ENCODE measurements around the gene DRG1. TPM values are rescaled to one million over a fixed set of nuclear protein-coding genes. Genes with fewer than 3 reads are reported as not detected.

DRG1 gene
- total RNA-seq, 4 donors from 2014 or later, result 51.8 to 70.0 (median 57.9) TPM

GRCh38 chr22:31441652-31442051 is 42.2 kb downstream of the DRG1 start:
- no peaks in the 10 kb centered on the region for H3K27me3 ChIP-seq
- WGBS, 2 donors (ENCODE audit: low coverage in 1 of 2), result 88 to 89% methylated on average over 4 to 5 of the region's 5 CpGs
- H3K4me1 ChIP-seq, result peaks cover 0 to 3% (median 0%) of the 10 kb centered on the region in 3 donors
- no peak for ATAC-seq
- H3K9me3 ChIP-seq, result no peaks in the 10 kb centered on the region
- no peak overlapping the region for H3K4me3 ChIP-seq
- H3K27ac ChIP-seq, result no peak overlapping the region
- peaks cover 0 to 100% of the 10 kb centered on the region in 2 donors for H3K36me3 ChIP-seq
- no peak for TF ChIP-seq POLR2AphosphoS5 (IDR thresholded peaks at IDR 0.05)

GRCh38 chr22:31442768-31443489 is 43.5 kb downstream of the DRG1 start:
- peaks cover 0 to 100% of the 10 kb centered on the region in 2 donors for H3K36me3 ChIP-seq
- no peak for ATAC-seq
- no peaks in the 10 kb centered on the region for H3K27me3 ChIP-seq
- H3K9me3 ChIP-seq, result no peaks in the 10 kb centered on the region
- H3K27ac ChIP-seq, result no peak overlapping the region
- H3K4me3 ChIP-seq, result no peak overlapping the region
- TF ChIP-seq EP300 (IDR thresholded peaks at IDR 0.05) (no peak), POLR2AphosphoS5 (IDR thresholded peaks at IDR 0.05) (peak; percentile 76)
- WGBS, 2 donors (ENCODE audit: low coverage in 1 of 2), result 74 to 93% methylated on average over 4 to 5 of the region's 5 CpGs
- H3K4me1 ChIP-seq, result no peaks in the 10 kb centered on the region

DNA sequence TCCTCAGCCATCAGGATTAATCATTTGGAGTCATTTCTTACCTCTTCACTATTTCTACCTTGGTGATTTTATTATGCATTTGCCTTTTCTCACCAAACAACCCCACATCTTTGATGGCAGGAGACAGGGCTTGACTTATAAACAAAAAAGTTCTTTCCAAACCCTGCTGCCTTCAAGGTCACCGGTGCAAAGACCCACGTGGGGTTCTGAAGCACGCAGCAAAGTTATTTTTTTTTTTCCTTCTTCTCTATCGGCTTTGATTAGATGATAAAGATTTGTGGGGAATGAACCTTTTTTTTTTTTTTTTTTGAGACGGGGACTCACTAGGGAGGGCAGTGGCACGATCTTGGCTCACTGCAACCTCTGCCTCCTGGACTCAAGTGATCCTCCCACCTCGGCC is 44.1 kb downstream of the DRG1 start:
- TF ChIP-seq POLR2A (IDR thresholded peaks at IDR 0.05), result no peak
- 82 to 84% methylated on average over 4 to 5 of the region's 7 CpGs for WGBS, 2 donors (ENCODE audit: low coverage in 1 of 2)
- Histone ChIP-seq H3K36me3 (peaks cover 0 to 100% of the 10 kb centered on the region in 2 donors), H3K4me3 (no peak overlapping the region), H3K27ac (no peak overlapping the region), H3K27me3 (no peaks in the 10 kb centered on the region), H3K4me1 (no peaks in the 10 kb centered on the region), H3K9me3 (no peaks in the 10 kb centered on the region)
- no peak for ATAC-seq

DNA sequence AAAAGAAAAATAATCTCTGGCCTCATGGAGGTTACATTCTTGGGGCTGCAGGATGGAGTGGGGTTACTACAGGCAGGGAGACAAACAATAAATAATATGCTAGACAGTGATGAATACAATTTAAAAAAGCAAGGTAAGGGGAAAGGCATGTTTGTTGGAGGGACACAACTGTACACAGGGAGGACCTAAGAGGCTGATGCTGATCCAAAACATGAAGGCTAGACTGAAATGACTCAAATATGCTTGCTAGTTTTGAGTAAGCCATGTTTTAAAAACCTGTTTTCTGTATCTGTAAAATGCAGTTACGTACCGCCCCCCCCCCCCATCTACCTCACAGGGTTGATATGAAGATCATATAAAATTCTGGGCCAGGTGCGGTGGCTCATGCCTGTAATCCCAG is 46.2 kb downstream of the DRG1 start:
- Histone ChIP-seq H3K27ac (no peak overlapping the region), H3K4me1 (no peaks in the 10 kb centered on the region), H3K4me3 (no peak overlapping the region), H3K27me3 (no peaks in the 10 kb centered on the region), H3K9me3 (no peaks in the 10 kb centered on the region), H3K36me3 (peaks cover 0 to 86% of the 10 kb centered on the region in 2 donors)
- 96% methylated on average over 3 of the region's 3 CpGs; no CpG with 5 or more reads in 1 of the 2 donors for WGBS, 2 donors (ENCODE audit: low coverage in 1 of 2)
- TF ChIP-seq POLR2AphosphoS5 (IDR thresholded peaks at IDR 0.05) (no peak), POLR2A (IDR thresholded peaks at IDR 0.05) (no peak), EP300 (IDR thresholded peaks at IDR 0.05) (no peak)
- TF ChIP-seq, protein P1, sequence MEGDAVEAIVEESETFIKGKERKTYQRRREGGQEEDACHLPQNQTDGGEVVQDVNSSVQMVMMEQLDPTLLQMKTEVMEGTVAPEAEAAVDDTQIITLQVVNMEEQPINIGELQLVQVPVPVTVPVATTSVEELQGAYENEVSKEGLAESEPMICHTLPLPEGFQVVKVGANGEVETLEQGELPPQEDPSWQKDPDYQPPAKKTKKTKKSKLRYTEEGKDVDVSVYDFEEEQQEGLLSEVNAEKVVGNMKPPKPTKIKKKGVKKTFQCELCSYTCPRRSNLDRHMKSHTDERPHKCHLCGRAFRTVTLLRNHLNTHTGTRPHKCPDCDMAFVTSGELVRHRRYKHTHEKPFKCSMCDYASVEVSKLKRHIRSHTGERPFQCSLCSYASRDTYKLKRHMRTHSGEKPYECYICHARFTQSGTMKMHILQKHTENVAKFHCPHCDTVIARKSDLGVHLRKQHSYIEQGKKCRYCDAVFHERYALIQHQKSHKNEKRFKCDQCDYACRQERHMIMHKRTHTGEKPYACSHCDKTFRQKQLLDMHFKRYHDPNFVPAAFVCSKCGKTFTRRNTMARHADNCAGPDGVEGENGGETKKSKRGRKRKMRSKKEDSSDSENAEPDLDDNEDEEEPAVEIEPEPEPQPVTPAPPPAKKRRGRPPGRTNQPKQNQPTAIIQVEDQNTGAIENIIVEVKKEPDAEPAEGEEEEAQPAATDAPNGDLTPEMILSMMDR (IDR thresholded peaks at IDR 0.05), result no peak
- ATAC-seq, result no peak

DNA sequence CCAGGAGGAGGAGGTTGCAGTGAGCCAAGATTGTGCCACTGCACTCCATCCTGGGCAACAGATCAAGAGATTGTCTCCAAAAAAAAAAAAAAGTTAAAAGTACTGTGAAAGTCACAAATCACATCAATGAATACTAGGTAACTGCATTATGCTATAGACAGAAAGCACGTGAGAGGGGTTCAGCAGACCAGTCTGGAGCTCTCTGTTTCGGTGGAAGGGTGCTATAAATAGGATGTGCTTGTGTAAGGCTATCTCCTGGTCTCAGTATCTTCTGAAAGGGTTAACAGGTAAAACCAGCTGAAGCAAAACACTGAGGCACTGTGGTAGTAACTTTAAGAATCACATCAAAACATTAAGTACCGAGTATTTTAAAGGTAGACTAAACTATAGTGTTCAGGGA is 46.8 kb downstream of the DRG1 start:
- no peak overlapping the region for H3K27ac ChIP-seq
- ATAC-seq, result no peak
- no peaks in the 10 kb centered on the region for H3K9me3 ChIP-seq
- 58 to 64% methylated on average over 3 of the region's 3 CpGs for WGBS, 2 donors (ENCODE audit: low coverage in 1 of 2)
- no peaks in the 10 kb centered on the region for H3K27me3 ChIP-seq
- H3K4me3 ChIP-seq, result no peak overlapping the region
- no peaks in the 10 kb centered on the region for H3K4me1 ChIP-seq
- TF ChIP-seq EP300 (IDR thresholded peaks at IDR 0.05) (no peak), POLR2AphosphoS5 (IDR thresholded peaks at IDR 0.05) (no peak), POLR2A (IDR thresholded peaks at IDR 0.05) (no peak)
- TF ChIP-seq, protein P1 (IDR thresholded peaks at IDR 0.05), result no peak
- H3K36me3 ChIP-seq, result peaks cover 0 to 81% of the 10 kb centered on the region in 2 donors

DNA sequence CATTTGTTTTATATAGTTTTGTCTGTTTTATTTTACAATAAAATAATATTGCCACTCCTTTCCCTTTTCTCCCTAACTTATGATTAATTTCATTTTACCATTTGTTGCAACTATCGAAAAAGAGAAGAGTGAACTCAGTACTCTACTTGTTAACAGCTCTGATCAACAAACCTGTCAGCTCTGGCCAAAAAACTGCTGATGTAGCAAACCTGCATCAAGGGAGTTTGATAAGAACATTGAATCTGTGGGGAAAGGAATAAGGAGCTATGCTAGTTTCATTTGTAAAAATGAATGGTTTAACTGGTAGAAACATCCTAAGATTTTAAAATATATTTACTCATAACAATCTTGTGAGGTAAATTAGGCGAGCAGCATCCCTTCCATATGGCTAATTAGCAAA is 47.4 kb downstream of the DRG1 start:
- Histone ChIP-seq H3K4me1 (no peaks in the 10 kb centered on the region), H3K36me3 (peaks cover 0 to 75% of the 10 kb centered on the region in 2 donors), H3K27ac (no peak overlapping the region), H3K9me3 (no peaks in the 10 kb centered on the region), H3K4me3 (no peak overlapping the region), H3K27me3 (no peaks in the 10 kb centered on the region)
- ATAC-seq, result no peak
- TF ChIP-seq, protein P1 (IDR thresholded peaks at IDR 0.05), result no peak
- no peak for TF ChIP-seq POLR2A (IDR thresholded peaks at IDR 0.05)
- TF ChIP-seq POLR2AphosphoS5 (IDR thresholded peaks at IDR 0.05), result no peak
- WGBS, 2 donors (ENCODE audit: low coverage in 1 of 2), result 86 to 100% methylated on average over 2 of the region's 2 CpGs

Data from gastroesophageal sphincter (tissue), 4 donors.